Measurements from ENCODE around the gene ZNF646.

Gene ZNF646

GRCh38 chr16:31073970-31074813, at the start of gene ZNF646, which contains the start of gene ZNF668:
Gene ZNF646 (plus strand): TSS chr16:31074422. CDS start chr16:31076325, 1,903 bp downstream.
Gene ZNF668 (minus strand): TSS chr16:31074240. CDS start chr16:31064459, 9,781 bp downstream.
- DNase-seq (ENCODE audit: low spot score) = peak; percentile 96

- no peak for DNase-seq (ENCODE audit: low spot score)
Observed at GRCh38 chr16:31025339-31025738, 48.9 kb upstream of the ZNF646 start.

GRCh38 chr16:31029272-31029671, 45.0 kb upstream of the ZNF646 start:
- no peak for DNase-seq (ENCODE audit: low spot score)

- no peak for DNase-seq (ENCODE audit: low spot score)
Observed at GRCh38 chr16:31031276-31031675, 42.9 kb upstream of the ZNF646 start.

GRCh38 chr16:31032736-31033708, 41.2 kb upstream of the ZNF646 start, which contains the start of gene STX4:
Gene STX4 (plus strand): TSS chr16:31033558. CDS start chr16:31033806, 248 bp downstream.
- peak; percentile 96 for DNase-seq (ENCODE audit: low spot score)

GRCh38 chr16:31033709-31034492, 40.3 kb upstream of the ZNF646 start:
- DNase-seq (ENCODE audit: low spot score) = peak; percentile 99

GRCh38 chr16:31036691-31037090, 37.5 kb upstream of the ZNF646 start:
- DNase-seq (ENCODE audit: low spot score) = no peak

GRCh38 chr16:31038993-31039392, 35.2 kb upstream of the ZNF646 start:
- DNase-seq (ENCODE audit: low spot score) = no peak

- DNase-seq (ENCODE audit: low spot score) = no peak
Observed at GRCh38 chr16:31042866-31043265, 31.4 kb upstream of the ZNF646 start.

GRCh38 chr16:31043352-31043751, 30.9 kb upstream of the ZNF646 start:
- DNase-seq (ENCODE audit: low spot score) = no peak

GRCh38 chr16:31043898-31044481, 30.2 kb upstream of the ZNF646 start:
- no peak for DNase-seq (ENCODE audit: low spot score)

GRCh38 chr16:31050280-31051030, 23.8 kb upstream of the ZNF646 start:
- DNase-seq (ENCODE audit: low spot score) = no peak

GRCh38 chr16:31052114-31052513, 22.1 kb upstream of the ZNF646 start:
- peak; percentile 92 for DNase-seq (ENCODE audit: low spot score)

- no peak for DNase-seq (ENCODE audit: low spot score)
Observed at GRCh38 chr16:31055613-31056012, 18.6 kb upstream of the ZNF646 start.

GRCh38 chr16:31061126-31061812, 13.0 kb upstream of the ZNF646 start:
- no peak for DNase-seq (ENCODE audit: low spot score)

GRCh38 chr16:31061813-31062440, 12.3 kb upstream of the ZNF646 start:
- no peak for DNase-seq (ENCODE audit: low spot score)

GRCh38 chr16:31063495-31063842, 10.8 kb upstream of the ZNF646 start:
- DNase-seq (ENCODE audit: low spot score) = no peak

GRCh38 chr16:31063843-31064611, 10.2 kb upstream of the ZNF646 start:
- DNase-seq (ENCODE audit: low spot score) = no peak

Data from AG20443 (cell line).